ENCODE measurements around the gene ANO1. TPM values are rescaled to one million over a fixed set of nuclear protein-coding genes. Genes with fewer than 3 reads are reported as not detected.

The ANO1 gene
- polyA plus RNA-seq, 3 donors: not detected

DNA sequence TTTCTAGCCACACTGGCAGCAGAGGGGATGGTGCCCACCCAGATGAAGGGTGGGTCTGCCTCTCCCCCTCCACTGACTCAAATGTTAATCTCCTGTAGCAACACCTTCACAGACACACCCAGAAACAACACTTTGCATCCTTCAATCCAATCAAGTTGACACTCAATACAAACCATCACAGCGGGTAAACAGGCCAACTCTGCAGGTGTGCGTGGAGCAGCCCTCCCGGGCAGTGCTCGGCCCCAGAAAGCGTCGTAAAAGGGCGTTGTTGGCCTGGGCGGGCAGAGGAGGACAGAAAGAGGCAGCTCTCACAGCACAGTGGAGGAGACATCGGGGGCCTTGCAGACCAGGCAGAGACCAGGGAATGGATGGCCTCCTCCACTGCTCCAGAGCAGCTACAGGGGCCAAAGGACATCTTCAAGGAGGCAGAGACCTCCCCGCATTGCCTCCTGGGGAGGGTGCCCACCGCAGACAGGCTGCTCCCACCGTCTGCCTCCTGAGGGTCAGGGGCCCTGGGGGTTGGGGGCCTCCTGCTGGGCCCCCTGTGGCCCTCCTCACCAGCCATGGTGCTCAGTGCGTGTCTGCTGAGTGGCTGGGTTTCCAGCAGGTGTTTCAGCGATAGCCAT, 68.9 kb downstream of the ANO1 start:
- Histone ChIP-seq H3K9me3 (replicated peaks in 1 of 2; ENCODE audit: control insufficient read depth in 1 of 2, insufficient read depth in 1 of 2, low read length in 2 of 2) (peaks cover 0 to under 1% of the 10 kb centered on the region in 2 donors), H3K79me2 (ENCODE audit: insufficient read depth, low read length) (no peaks in the 10 kb centered on the region), H3K9ac (ENCODE audit: insufficient read depth, low read length, poor library complexity, severe bottlenecking) (no peak overlapping the region), H3K4me3 (replicated peaks in 1 of 3; ENCODE audit: low read depth in 2 of 3, low read length in 3 of 3) (no peak overlapping the region), H2AFZ (ENCODE audit: insufficient read depth, low read depth, low read length, poor library complexity, severe bottlenecking) (no peak overlapping the region), H3K27ac (ENCODE audit: low read depth in 1 of 2, low read length in 2 of 2) (no peak overlapping the region), H4K20me1 (ENCODE audit: insufficient read depth, low read length) (no peaks in the 10 kb centered on the region), H3K36me3 (replicated peaks in 1 of 2; ENCODE audit: control insufficient read depth in 1 of 2, insufficient read depth in 2 of 2, low read length in 2 of 2) (no peaks in the 10 kb centered on the region), H3K27me3 (ENCODE audit: control insufficient read depth in 2 of 2, insufficient read depth in 2 of 2, low read length in 2 of 2) (peaks cover 2 to 17% of the 10 kb centered on the region in 2 donors), H3K4me2 (replicated peaks; ENCODE audit: extremely low read depth, low read length, poor library complexity, severe bottlenecking) (no peak overlapping the region), H3K4me1 (ENCODE audit: control insufficient read depth in 1 of 2, insufficient read depth in 2 of 2, low read length in 2 of 2) (no peaks in the 10 kb centered on the region)
- Mint-ChIP-seq H3K27ac (no peak overlapping the region), H3K4me3 (no peak overlapping the region), H3K27me3 (ENCODE audit: low read depth in 3 of 3) (peaks cover 14 to 40% (median 22%) of the 10 kb centered on the region in 3 donors), H3K9me3 (no peaks in the 10 kb centered on the region), H3K4me1 (no peaks in the 10 kb centered on the region), H3K36me3 (no peaks in the 10 kb centered on the region)
- WGBS (ENCODE audit: insufficient coverage): 29% methylated on average over 13 of the region's 14 CpGs
- DNase-seq: no peak
- TF ChIP-seq, protein P1, sequence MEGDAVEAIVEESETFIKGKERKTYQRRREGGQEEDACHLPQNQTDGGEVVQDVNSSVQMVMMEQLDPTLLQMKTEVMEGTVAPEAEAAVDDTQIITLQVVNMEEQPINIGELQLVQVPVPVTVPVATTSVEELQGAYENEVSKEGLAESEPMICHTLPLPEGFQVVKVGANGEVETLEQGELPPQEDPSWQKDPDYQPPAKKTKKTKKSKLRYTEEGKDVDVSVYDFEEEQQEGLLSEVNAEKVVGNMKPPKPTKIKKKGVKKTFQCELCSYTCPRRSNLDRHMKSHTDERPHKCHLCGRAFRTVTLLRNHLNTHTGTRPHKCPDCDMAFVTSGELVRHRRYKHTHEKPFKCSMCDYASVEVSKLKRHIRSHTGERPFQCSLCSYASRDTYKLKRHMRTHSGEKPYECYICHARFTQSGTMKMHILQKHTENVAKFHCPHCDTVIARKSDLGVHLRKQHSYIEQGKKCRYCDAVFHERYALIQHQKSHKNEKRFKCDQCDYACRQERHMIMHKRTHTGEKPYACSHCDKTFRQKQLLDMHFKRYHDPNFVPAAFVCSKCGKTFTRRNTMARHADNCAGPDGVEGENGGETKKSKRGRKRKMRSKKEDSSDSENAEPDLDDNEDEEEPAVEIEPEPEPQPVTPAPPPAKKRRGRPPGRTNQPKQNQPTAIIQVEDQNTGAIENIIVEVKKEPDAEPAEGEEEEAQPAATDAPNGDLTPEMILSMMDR (IDR thresholded peaks at IDR 0.05): no peak
- intact Hi-C loops (cut with micrococcal nuclease): no loop called here

DNA sequence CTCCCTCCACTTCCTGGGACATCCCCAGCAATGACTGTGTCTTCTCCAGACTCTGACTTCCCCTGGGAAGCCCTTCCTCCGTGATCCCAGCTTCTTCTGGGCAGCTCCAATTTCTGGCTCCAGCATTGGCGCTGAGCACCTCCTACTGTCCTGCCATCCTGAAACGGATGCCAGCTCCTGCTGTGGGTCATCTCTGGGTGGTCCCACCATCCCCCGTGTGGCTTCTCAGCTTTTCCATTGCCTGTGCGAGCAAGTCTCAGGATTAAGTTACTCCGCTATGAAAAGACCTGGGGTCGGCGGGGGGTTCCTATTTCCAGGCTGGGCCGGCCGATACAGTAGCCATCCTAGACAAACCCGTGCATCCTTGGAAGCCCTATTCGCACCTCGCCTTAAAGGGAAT, 69.6 kb downstream of the ANO1 start:
- H3K4me1 ChIP-seq (ENCODE audit: control insufficient read depth in 1 of 2, insufficient read depth in 2 of 2, low read length in 2 of 2): no peaks in the 10 kb centered on the region
- no peaks in the 10 kb centered on the region for H3K36me3 Mint-ChIP-seq
- no peak overlapping the region for H3K4me3 ChIP-seq (replicated peaks in 1 of 3; ENCODE audit: low read depth in 2 of 3, low read length in 3 of 3)
- no peak overlapping the region for H3K9ac ChIP-seq (ENCODE audit: insufficient read depth, low read length, poor library complexity, severe bottlenecking)
- H3K4me3 Mint-ChIP-seq: no peak overlapping the region
- no peak overlapping the region for H3K4me2 ChIP-seq (replicated peaks; ENCODE audit: extremely low read depth, low read length, poor library complexity, severe bottlenecking)
- no peaks in the 10 kb centered on the region for H3K4me1 Mint-ChIP-seq
- intact Hi-C loops (cut with micrococcal nuclease): no loop called here
- H3K79me2 ChIP-seq (ENCODE audit: insufficient read depth, low read length): no peaks in the 10 kb centered on the region
- H3K9me3 Mint-ChIP-seq: no peaks in the 10 kb centered on the region
- H3K27ac Mint-ChIP-seq: no peak overlapping the region
- no peaks in the 10 kb centered on the region for H4K20me1 ChIP-seq (ENCODE audit: insufficient read depth, low read length)
- no peak overlapping the region for H3K27ac ChIP-seq (ENCODE audit: low read depth in 1 of 2, low read length in 2 of 2)
- TF ChIP-seq, protein P1 (IDR thresholded peaks at IDR 0.05): no peak
- DNase-seq: no peak
- H3K36me3 ChIP-seq (replicated peaks in 1 of 2; ENCODE audit: control insufficient read depth in 1 of 2, insufficient read depth in 2 of 2, low read length in 2 of 2): no peaks in the 10 kb centered on the region
- peaks cover 0 to 10% of the 10 kb centered on the region in 2 donors for H3K27me3 ChIP-seq (ENCODE audit: control insufficient read depth in 2 of 2, insufficient read depth in 2 of 2, low read length in 2 of 2)
- peaks cover 7 to 33% (median 15%) of the 10 kb centered on the region in 3 donors for H3K27me3 Mint-ChIP-seq (ENCODE audit: low read depth in 3 of 3)
- 74% methylated on average over 11 of the region's 13 CpGs for WGBS (ENCODE audit: insufficient coverage)
- H3K9me3 ChIP-seq (replicated peaks in 1 of 2; ENCODE audit: control insufficient read depth in 1 of 2, insufficient read depth in 1 of 2, low read length in 2 of 2): no peaks in the 10 kb centered on the region
- no peak overlapping the region for H2AFZ ChIP-seq (ENCODE audit: insufficient read depth, low read depth, low read length, poor library complexity, severe bottlenecking)
